HG03139 (cell line): ENCODE results near the gene ANAPC5.
"Not testable (repeated sequence)": the region's sequence is repeated elsewhere in the genome, so short reads cannot be mapped to it uniquely, and the experiment has no call there.

ENCODE experiments used
- ATAC-seq: cut with Tn5 transposase; IDR thresholded peaks from one replicate; pipeline ENCODE4 v1.9.1; 2021; ENCODE audit not compliant: unreplicated experiment

ANAPC5 gene

GRCh38 chr12:121351820-121352681 lies at the start of gene ANAPC5:
Gene ANAPC5 (minus strand): TSS chr12:121352411. CDS start chr12:121352340, 71 bp downstream.
- peak; percentile 98 for ATAC-seq

- peak; percentile 35 for ATAC-seq
Measured at GRCh38 chr12:121400332-121401139, 48.3 kb upstream of the ANAPC5 start.

- peak; percentile 90 for ATAC-seq
Measured at GRCh38 chr12:121399391-121400331, 47.5 kb upstream of the ANAPC5 start, which contains the start of gene RNF34. Gene RNF34 (plus strand): TSS chr12:121400118. CDS start chr12:121400213, 95 bp downstream.

GRCh38 chr12:121398355-121398754 lies 46.1 kb upstream of the ANAPC5 start:
- no peak for ATAC-seq

- no peak for ATAC-seq
Measured at GRCh38 chr12:121397521-121397920, 45.3 kb upstream of the ANAPC5 start.

- ATAC-seq, result no peak
Measured at GRCh38 chr12:121392325-121392716, 40.1 kb upstream of the ANAPC5 start.

- no peak for ATAC-seq
Measured at GRCh38 chr12:121391619-121392324, 39.6 kb upstream of the ANAPC5 start.

GRCh38 chr12:121390856-121391255 lies 38.6 kb upstream of the ANAPC5 start:
- no peak for ATAC-seq

- no peak for ATAC-seq
Measured at GRCh38 chr12:121388421-121388981, 36.3 kb upstream of the ANAPC5 start.

GRCh38 chr12:121384891-121385290 lies 32.7 kb upstream of the ANAPC5 start:
- not testable (repeated sequence) for ATAC-seq

GRCh38 chr12:121383601-121384021 lies 31.4 kb upstream of the ANAPC5 start:
- ATAC-seq, result no peak

GRCh38 chr12:121379945-121380344 lies 27.7 kb upstream of the ANAPC5 start:
- ATAC-seq, result no peak

GRCh38 chr12:121378736-121379135 lies 26.5 kb upstream of the ANAPC5 start:
- no peak for ATAC-seq

- no peak for ATAC-seq
Measured at GRCh38 chr12:121376754-121377697, 24.8 kb upstream of the ANAPC5 start.

- ATAC-seq, result not testable (repeated sequence)
Measured at GRCh38 chr12:121374945-121375584, 22.9 kb upstream of the ANAPC5 start.

- ATAC-seq, result not testable (repeated sequence)
Measured at GRCh38 chr12:121374336-121374735, 22.1 kb upstream of the ANAPC5 start.

- ATAC-seq, result no peak
Measured at GRCh38 chr12:121373755-121374154, 21.5 kb upstream of the ANAPC5 start.

- ATAC-seq, result no peak
Measured at GRCh38 chr12:121371404-121371803, 19.2 kb upstream of the ANAPC5 start.
